ENCODE measurements around the gene KHSRP.
A peak's percentile ranks its signal among the peaks of the same experiment; 100 is the strongest.

The KHSRP gene

GRCh38 chr19:6387372-6387771 lies 37.2 kb downstream of the KHSRP start:
- no peak for DNase-seq (ENCODE audit: low spot score)

GRCh38 chr19:6384381-6384780 lies 40.2 kb downstream of the KHSRP start:
- no peak for DNase-seq (ENCODE audit: low spot score)

GRCh38 chr19:6383188-6383587 lies 41.4 kb downstream of the KHSRP start:
- no peak for DNase-seq (ENCODE audit: low spot score)

GRCh38 chr19:6381030-6381750 lies 43.4 kb downstream of the KHSRP start:
- no peak for DNase-seq (ENCODE audit: low spot score)

- no peak for DNase-seq (ENCODE audit: low spot score)
Measured at GRCh38 chr19:6379744-6380143, 44.9 kb downstream of the KHSRP start.

- DNase-seq (ENCODE audit: low spot score), result no peak
Measured at GRCh38 chr19:6378486-6378885, 46.1 kb downstream of the KHSRP start.

GRCh38 chr19:6378041-6378440 lies 46.6 kb downstream of the KHSRP start:
- DNase-seq (ENCODE audit: low spot score), result no peak

GRCh38 chr19:6376512-6377190 lies 48.0 kb downstream of the KHSRP start:
- no peak for DNase-seq (ENCODE audit: low spot score)

GRCh38 chr19:6375411-6376010 lies 49.1 kb downstream of the KHSRP start, which contains the start of gene PSPN:
PSPN (minus strand) TSS chr19:6375933; CDS start chr19:6375849, 84 bp downstream.
- no peak for DNase-seq (ENCODE audit: low spot score)

- DNase-seq (ENCODE audit: low spot score), result no peak
Measured at GRCh38 chr19:6374711-6375410, 49.8 kb downstream of the KHSRP start.

- DNase-seq (ENCODE audit: low spot score), result no peak
Measured at GRCh38 chr19:6374161-6374709, 50.4 kb downstream of the KHSRP start.

GRCh38 chr19:6373813-6374108 lies 50.9 kb downstream of the KHSRP start:
- DNase-seq (ENCODE audit: low spot score), result no peak

GRCh38 chr19:6373096-6373812 lies 51.4 kb downstream of the KHSRP start:
- DNase-seq (ENCODE audit: low spot score), result peak; percentile 92

GRCh38 chr19:6372594-6373095 lies 52.0 kb downstream of the KHSRP start, which contains the start of gene ALKBH7:
ALKBH7 (plus strand) TSS chr19:6372794; CDS start chr19:6372821, 27 bp downstream.
- DNase-seq (ENCODE audit: low spot score), result peak; percentile 90

GRCh38 chr19:6364353-6364752 lies 60.3 kb downstream of the KHSRP start:
- no peak for DNase-seq (ENCODE audit: low spot score)

All from HuH-7.5 (cell line).